Suprapubic skin (tissue), 4 donors: ENCODE measurements around the gene NLN. TPM values are rescaled to one million over a fixed set of nuclear protein-coding genes. Genes with fewer than 3 reads are reported as not detected.

ENCODE experiments used
- DNase-seq, 2 donors: peaks; one replicate each; pipeline ENCODE4 v3.0.0-alpha.2; 2019; ENCODE audit warnings: low spot score in 2 of 2
- H3K27ac ChIP-seq: fragments of 200-600 bp; sonication (generic); one replicate; pipeline ENCODE4 v1.5.1; 2019
- H3K27me3 ChIP-seq: fragments of 200-600 bp; sonication (generic); one replicate; pipeline ENCODE4 v1.5.1; 2019
- H3K36me3 ChIP-seq: fragments of 200-600 bp; sonication (generic); one replicate; pipeline ENCODE4 v1.5.1; 2019
- H3K4me1 ChIP-seq: fragments of 200-600 bp; sonication (generic); one replicate; pipeline ENCODE4 v1.5.1; 2019
- H3K4me3 ChIP-seq: fragments of 200-600 bp; sonication (generic); one replicate; pipeline ENCODE4 v1.5.1; 2019; ENCODE audit warnings: mild to moderate bottlenecking
- H3K9me3 ChIP-seq: fragments of 200-600 bp; sonication (generic); one replicate; pipeline ENCODE4 v1.5.1; 2019
- CTCF ChIP-seq, 2 donors: fragments of 200-600 bp in 1 of 2; fragments of 450-650 bp in 1 of 2; sonication (generic) in 1 of 2; IDR thresholded peaks; one replicate each; pipeline ENCODE4 v1.5.1; 2016 to 2019; ENCODE audit warnings: antibody characterized with exemption in 2 of 2, mild to moderate bottlenecking in 1 of 2, moderate library complexity in 1 of 2
- EP300 ChIP-seq: sonication (generic); formaldehyde crosslinking; IDR thresholded peaks from one replicate; pipeline ENCODE4 v1.6.1; 2017; ENCODE audit warnings: antibody characterized with exemption
- POLR2A ChIP-seq, 2 donors: fragments of 450-650 bp; IDR thresholded peaks; one replicate each; pipeline ENCODE4 v1.6.1; 2017; ENCODE audit warnings: antibody characterized with exemption in 2 of 2, mild to moderate bottlenecking in 2 of 2, moderate library complexity in 2 of 2
- POLR2AphosphoS5 ChIP-seq, 3 donors: sonication (generic); formaldehyde crosslinking; IDR thresholded peaks; one replicate each; pipeline ENCODE4 v1.6.1; 2017; ENCODE audit warnings: antibody characterized with exemption in 3 of 3
- WGBS: methylation state at CpG from one replicate; pipeline ENCODE4 v1.1.5; 2018; 5-methylcytosine and 5-hydroxymethylcytosine counted together
- total RNA-seq, 4 donors: library from RNA; depleted of rRNA; stranded (reverse); fragments of >200 nt; gene quantifications; one replicate each; pipeline ENCODE4 v1.1.0, GENCODE V29; 2016

The NLN gene
- total RNA-seq, 4 donors from 2014 or later = 6.4 to 17.9 (median 14.0) TPM

- peak in 1 of 2 donors; percentile 71 for DNase-seq
- peak overlapping the region; percentile 47 for H3K27ac ChIP-seq
These were observed 88.0 kb downstream of the NLN start for GRCh38 chr5:65809817-65810531.

GRCh38 chr5:65811004-65811403 lies 89.0 kb downstream of the NLN start:
- Histone ChIP-seq H3K27ac (peak overlapping the region; percentile 47), H3K4me1 (peaks cover 26% of the 10 kb centered on the region), H3K9me3 (no peaks in the 10 kb centered on the region), H3K4me3 (no peak overlapping the region), H3K27me3 (no peaks in the 10 kb centered on the region), H3K36me3 (peaks cover 8% of the 10 kb centered on the region)
- no peak for DNase-seq
- TF ChIP-seq CTCF (IDR thresholded peaks at IDR 0.05) (no peak), POLR2AphosphoS5 (IDR thresholded peaks at IDR 0.05) (no peak), POLR2A (IDR thresholded peaks at IDR 0.05) (no peak)
- WGBS = 65% methylated on average over 3 of the region's 3 CpGs

More at GRCh38 chr5:65809817-65810531, 88.0 kb downstream of the NLN start:
- WGBS = 38% methylated on average over 8 of the region's 8 CpGs
- Histone ChIP-seq H3K27me3 (no peaks in the 10 kb centered on the region), H3K9me3 (no peaks in the 10 kb centered on the region), H3K36me3 (peaks cover 6% of the 10 kb centered on the region), H3K4me1 (peaks cover 26% of the 10 kb centered on the region), H3K4me3 (no peak overlapping the region)
- TF ChIP-seq POLR2AphosphoS5 (IDR thresholded peaks at IDR 0.05) = no peak
- TF ChIP-seq CTCF (IDR thresholded peaks at IDR 0.05) = no peak
- TF ChIP-seq EP300 = no peak
- no peak for TF ChIP-seq POLR2A (IDR thresholded peaks at IDR 0.05)

- DNase-seq = no peak
- 63% methylated on average over 3 of the region's 3 CpGs for WGBS
- Histone ChIP-seq H3K27me3 (no peaks in the 10 kb centered on the region), H3K36me3 (peaks cover 5% of the 10 kb centered on the region), H3K9me3 (no peaks in the 10 kb centered on the region), H3K27ac (peak overlapping the region; percentile 27), H3K4me1 (peaks cover 26% of the 10 kb centered on the region), H3K4me3 (no peak overlapping the region)
- TF ChIP-seq EP300 = no peak
- no peak for TF ChIP-seq POLR2AphosphoS5 (IDR thresholded peaks at IDR 0.05)
- no peak for TF ChIP-seq POLR2A (IDR thresholded peaks at IDR 0.05)
- no peak for TF ChIP-seq CTCF (IDR thresholded peaks at IDR 0.05)
These were observed 89.9 kb downstream of the NLN start for GRCh38 chr5:65811885-65812284.

- H3K36me3 ChIP-seq = peaks cover 5% of the 10 kb centered on the region
- TF ChIP-seq CTCF (IDR thresholded peaks at IDR 0.05) = no peak
- TF ChIP-seq EP300 = no peak
- TF ChIP-seq POLR2A (IDR thresholded peaks at IDR 0.05) = no peak
- no peak for TF ChIP-seq POLR2AphosphoS5 (IDR thresholded peaks at IDR 0.05)
- no peak overlapping the region for H3K4me3 ChIP-seq
- 45% methylated on average over 2 of the region's 2 CpGs for WGBS
- DNase-seq = no peak
- no peak overlapping the region for H3K27ac ChIP-seq
- no peaks in the 10 kb centered on the region for H3K9me3 ChIP-seq
- H3K27me3 ChIP-seq = no peaks in the 10 kb centered on the region
- peaks cover 26% of the 10 kb centered on the region for H3K4me1 ChIP-seq
These were observed 90.6 kb downstream of the NLN start for GRCh38 chr5:65812648-65813047.

- Histone ChIP-seq H3K27ac (no peak overlapping the region), H3K4me1 (peaks cover 26% of the 10 kb centered on the region), H3K27me3 (no peaks in the 10 kb centered on the region), H3K36me3 (peaks cover 5% of the 10 kb centered on the region), H3K9me3 (no peaks in the 10 kb centered on the region), H3K4me3 (no peak overlapping the region)
- TF ChIP-seq POLR2A (IDR thresholded peaks at IDR 0.05) = no peak
- TF ChIP-seq EP300 = no peak
- no peak for TF ChIP-seq CTCF (IDR thresholded peaks at IDR 0.05)
- no peak for TF ChIP-seq POLR2AphosphoS5 (IDR thresholded peaks at IDR 0.05)
- DNase-seq = no peak
These were observed 91.2 kb downstream of the NLN start for GRCh38 chr5:65813174-65813573.
